A549 (cell line): ENCODE results near the gene LAMC1. TPM values are rescaled to one million over a fixed set of nuclear protein-coding genes. Genes with fewer than 3 reads are reported as not detected.

Experiments
- ATAC-seq, 2 experiments: fragments of 200-7000 bp in 1 of 2; fragments of >200 bp in 1 of 2; cut with Nextera tagmentation in 1 of 2; cut with Tn5 transposase in 1 of 2; 3 replicates each; pipeline versions ENCODE4 v1.8.0 to v1.9.1; 2018 to 2020; ENCODE audit warnings: mild to moderate bottlenecking in 1 of 2, moderate library complexity in 1 of 2
- CTCF ChIA-PET: fragments of 300-600 bp; sonication (Branson Sonifier 250); formaldehyde crosslinking; extraction: SDS; loops from one replicate; lab custom pipeline; 2021; ENCODE audit warnings: antibody characterized with exemption, inconsistent platforms; lab: Yijun Ruan, JAX
- POLR2A ChIA-PET: fragments of 350-600 bp; formaldehyde crosslinking; extraction: SDS; loops from one replicate; lab custom pipeline; 2021; ENCODE audit warnings: antibody characterized with exemption, inconsistent platforms; lab: Yijun Ruan, JAX
- DNase-seq, 2 experiments: peaks; one replicate each; pipeline versions ENCODE4 v3.0.0 to v3.0.0-alpha.2; 2011 to 2016; ENCODE audit warnings: low read depth in 1 of 2, low spot score in 1 of 2
- FAIRE-seq: peaks from 2 replicates; lab custom pipeline; 2011; peaks lifted over from hg19 to GRCh38; lab: Jason Lieb, UNC
- H3K27ac ChIP-seq, 2 experiments: fragments of >200 bp; sonication (Bioruptor Twin); formaldehyde crosslinking; 3 replicates each; pipeline ENCODE4 v1.5.1; 2016 to 2017
- H3K4me1 ChIP-seq: fragments of >200 bp; sonication (Bioruptor Twin); formaldehyde crosslinking; 3 replicates; pipeline ENCODE4 v1.6.1; 2016
- H3K4me2 ChIP-seq: fragments of >200 bp; sonication (Bioruptor Twin); formaldehyde crosslinking; 3 replicates; pipeline ENCODE4 v1.6.1; 2016
- H3K4me3 ChIP-seq: fragments of >200 bp; sonication (Bioruptor Twin); formaldehyde crosslinking; 3 replicates; pipeline ENCODE4 v1.5.1; 2016
- H3K9me3 ChIP-seq: fragments of >200 bp; sonication (Bioruptor Twin); formaldehyde crosslinking; 3 replicates; pipeline ENCODE4 v1.6.1; 2016
- ATOH8 ChIP-seq: fragments of 250-450 bp; sonication (Bioruptor Pico); IDR thresholded peaks from 2 replicates; pipeline ENCODE4 v1.5.0; 2020; ENCODE audit warnings: low read depth, mild to moderate bottlenecking, moderate library complexity
- BHLHE40 ChIP-seq: IDR thresholded peaks from 2 replicates; pipeline ENCODE4 v1.6.1; 2012; ENCODE audit warnings: low read depth, low read length, inconsistent platforms
- CBX8 ChIP-seq: fragments of 200-600 bp; sonication (generic); IDR thresholded peaks from 2 replicates; pipeline ENCODE4 v1.6.1; 2016
- E2F6 ChIP-seq: IDR thresholded peaks from 2 replicates; pipeline ENCODE4 v1.6.1; 2012; ENCODE audit warnings: low read depth, borderline replicate concordance
- EHF ChIP-seq: fragments of 250-450 bp; sonication (Bioruptor Pico); IDR thresholded peaks from 2 replicates; pipeline ENCODE4 v1.5.0; 2020; ENCODE audit warnings: mild to moderate bottlenecking
- ELK1 ChIP-seq: fragments of 150-350 bp; IDR thresholded peaks from 2 replicates; pipeline ENCODE4 v1.6.1; 2014; ENCODE audit warnings: low read depth, mild to moderate bottlenecking, low read length
- FOXS1 ChIP-seq: fragments of 250-450 bp; sonication (Bioruptor Pico); IDR thresholded peaks from 2 replicates; pipeline ENCODE4 v1.5.0; 2020; ENCODE audit warnings: mild to moderate bottlenecking, moderate library complexity
- GATA3 ChIP-seq: IDR thresholded peaks from 2 replicates; pipeline ENCODE4 v1.6.1; 2012; ENCODE audit warnings: borderline replicate concordance
- HOXB13 ChIP-seq: fragments of 250-450 bp; sonication (Bioruptor Pico); IDR thresholded peaks from 2 replicates; pipeline ENCODE4 v1.5.0; 2020; ENCODE audit warnings: low read depth, mild to moderate bottlenecking, moderate library complexity
- HOXB5 ChIP-seq: fragments of 250-450 bp; sonication (Bioruptor Pico); IDR thresholded peaks from 2 replicates; pipeline ENCODE4 v1.5.0; 2020; ENCODE audit warnings: mild to moderate bottlenecking, moderate library complexity
- JUN ChIP-seq, 2 experiments: fragments of >200 bp; sonication (Bioruptor Twin); formaldehyde crosslinking; IDR thresholded peaks; 2 replicates in 1 of 2; 3 replicates in 1 of 2; pipeline ENCODE4 v1.6.1; 2016 to 2017
- MAZ ChIP-seq: fragments of 150-350 bp; IDR thresholded peaks from 2 replicates; pipeline ENCODE4 v1.6.1; 2014; ENCODE audit warnings: antibody characterized with exemption, low read depth, low read length, borderline replicate concordance
- POLR2A ChIP-seq: IDR thresholded peaks from 2 replicates; pipeline ENCODE4 v1.6.1; 2012; ENCODE audit warnings: mild to moderate bottlenecking, low read length
- SMC3 ChIP-seq: fragments of >200 bp; sonication (Bioruptor Twin); formaldehyde crosslinking; IDR thresholded peaks from 3 replicates; pipeline ENCODE4 v1.6.1; 2018; ENCODE audit warnings: inconsistent platforms
- TFCP2L1 ChIP-seq: fragments of 250-450 bp; sonication (Bioruptor Pico); IDR thresholded peaks from 2 replicates; pipeline ENCODE4 v1.5.0; 2021; ENCODE audit warnings: mild to moderate bottlenecking
- TP53 ChIP-seq: fragments of 250-450 bp; sonication (Bioruptor Pico); IDR thresholded peaks from 2 replicates; pipeline ENCODE4 v1.5.0; 2021; ENCODE audit warnings: mild to moderate bottlenecking, moderate library complexity
- ZC3H11A ChIP-seq: fragments of 450-650 bp; IDR thresholded peaks from 2 replicates; pipeline ENCODE4 v1.6.1; 2014; ENCODE audit warnings: antibody characterized with exemption, mild to moderate bottlenecking
- ZFP36 ChIP-seq: fragments of 450-650 bp; IDR thresholded peaks from 2 replicates; pipeline ENCODE4 v1.6.1; 2014; ENCODE audit warnings: borderline replicate concordance; ENCODE audit not compliant: partially characterized antibody
- ZNF302 ChIP-seq: fragments of 250-450 bp; sonication (Bioruptor Pico); IDR thresholded peaks from 2 replicates; pipeline ENCODE4 v1.9.0; 2021; ENCODE audit warnings: inconsistent platforms, mild to moderate bottlenecking, moderate library complexity
- ZSCAN20 ChIP-seq: fragments of 250-450 bp; sonication (Bioruptor Pico); IDR thresholded peaks from 2 replicates; pipeline ENCODE4 v1.8.0; 2022; ENCODE audit warnings: mild to moderate bottlenecking, moderate library complexity
- WGBS: methylation state at CpG from one replicate; pipeline ENCODE4 v1.1.6; 2017; ENCODE audit errors: missing lambda C conversion rate; 5-methylcytosine and 5-hydroxymethylcytosine counted together
- polyA minus RNA-seq: library from RNA; depleted of rRNA, polyadenylated mRNA; stranded (reverse); fragments of >200 nt; gene quantifications from 2 replicates; pipeline ENCODE4 v1.2.3, GENCODE V29; 2011; rRNA and poly(A)+ RNA removed
- polyA plus RNA-seq, 4 experiments: library from polyadenylated mRNA; depleted of rRNA in 3 of 4; stranded (reverse); fragments of >200 nt; fragmentation: RNase III in 1 of 4; extraction: RNeasy Plus Mini Kit Qiagen cat#74134 plus additional on column Dnase treatment in 1 of 4; gene quantifications; 2 replicates in 3 of 4; 3 replicates in 1 of 4; pipeline ENCODE4 v1.2.3, GENCODE V29; 2011 to 2017

LAMC1 gene
- 139 and 152 TPM in 2 replicates for polyA plus RNA-seq (2011; rRNA removed)
- polyA plus RNA-seq (2012; cell fraction: cytosol; rRNA removed) = 39.6 and 43.0 TPM in 2 replicates
- 92.3 and 98.8 TPM in 2 replicates for polyA plus RNA-seq (2012; cell fraction: nucleus; rRNA removed)
- polyA plus RNA-seq (2017; fragmentation: RNase III; extraction: RNeasy Plus Mini Kit Qiagen cat#74134 plus additional on column Dnase treatment) = 85.8 to 106 TPM (median 93.7 TPM) in 3 replicates
- polyA minus RNA-seq = 149 and 171 TPM in 2 replicates

- peak within 1 kb of the TSS; percentile 93 for H3K4me2 ChIP-seq
- no CpG with 5 or more reads among the region's 65 CpGs for WGBS
- POLR2A ChIA-PET = no interaction called here
- ATAC-seq = peak; percentile 74
- no peak for FAIRE-seq
- peak within 1 kb of the TSS; percentile 99 to 100 for H3K27ac ChIP-seq
- TF ChIP-seq SMC3 (no peak), POLR2A (peak; percentile 65)
- TF ChIP-seq, all 56 proteins: peak for 1
- Histone ChIP-seq H3K9me3 (no peaks in the 10 kb centered on the region), H3K4me3 (peak within 1 kb of the TSS; percentile 76), H3K4me1 (peaks cover 56% of the 10 kb centered on the region)
- DNase-seq = peak; percentile 68 to 88
- CTCF ChIA-PET = no interaction called here
Observed at GRCh38 chr1:183023146-183023600, at the start of gene LAMC1. Gene LAMC1 (plus strand): TSS chr1:183023420. CDS start chr1:183023717, 297 bp downstream.

GRCh38 chr1:182974506-182975191, 48.6 kb upstream of the LAMC1 start:
- H3K9me3 ChIP-seq = no peaks in the 10 kb centered on the region
- ChIA-PET POLR2A (no interaction called here), CTCF (interaction anchor here (0.9 to 3.7 kb wide), 3 partner anchors 10 to 260 kb away, joined by 5 to 17 read pairs (median 6); no protein-coding TSS in a partner anchor)
- no peak overlapping the region for H3K4me3 ChIP-seq
- 77% methylated on average over 2 of the region's 2 CpGs for WGBS
- H3K4me2 ChIP-seq = no peak overlapping the region
- FAIRE-seq = no peak
- H3K4me1 ChIP-seq = no peaks in the 10 kb centered on the region; the same call in 2 of the 3 replicates
- no peak overlapping the region for H3K27ac ChIP-seq
- TF ChIP-seq ZFP36 = no peak
- no peak for TF ChIP-seq ATOH8
- no peak for TF ChIP-seq BHLHE40
- TF ChIP-seq TFCP2L1 (CRISPR knock-in tag) = no peak
- TF ChIP-seq TP53 (CRISPR knock-in tag) = no peak
- TF ChIP-seq GATA3 = no peak
- no peak for TF ChIP-seq ZSCAN20 (CRISPR knock-in tag)
- no peak for TF ChIP-seq EHF (CRISPR knock-in tag)
- no peak for TF ChIP-seq CBX8
- TF ChIP-seq HOXB5 = no peak
- no peak for TF ChIP-seq FOXS1
- peak in 1 of 2 experiments; percentile 13 for DNase-seq
- ATAC-seq = peak in 1 of 2 experiments; percentile 59; a peak in 2 of 6 replicates

- no peak for FAIRE-seq
- ATAC-seq = no peak
- H3K4me3 ChIP-seq = no peak overlapping the region
- no peaks in the 10 kb centered on the region for H3K4me1 ChIP-seq
- H3K27ac ChIP-seq = no peak overlapping the region
- ChIA-PET CTCF (no interaction called here), POLR2A (no interaction called here)
- DNase-seq = no peak
- TF ChIP-seq ZC3H11A (no peak), ELK1 (no peak), E2F6 (no peak), HOXB13 (CRISPR knock-in tag) (no peak), MAZ (no peak), CBX8 (no peak), ZFP36 (no peak), JUN (IDR thresholded peaks at IDR 0.05) (no peak), ZNF302 (no peak), EHF (CRISPR knock-in tag) (no peak)
- WGBS = 88% methylated on average over 2 of the region's 2 CpGs
- no peak overlapping the region for H3K4me2 ChIP-seq
- no peaks in the 10 kb centered on the region for H3K9me3 ChIP-seq
Observed at GRCh38 chr1:182977480-182977879, 45.7 kb upstream of the LAMC1 start.
